NK-92 (cell line): ENCODE results near the gene BCAN.

Experiments used
- DNase-seq: peaks from one replicate; lab custom pipeline; 2025; ENCODE audit not compliant: unreplicated experiment; lab: John Stamatoyannopoulos, UW

BCAN gene

DNA sequence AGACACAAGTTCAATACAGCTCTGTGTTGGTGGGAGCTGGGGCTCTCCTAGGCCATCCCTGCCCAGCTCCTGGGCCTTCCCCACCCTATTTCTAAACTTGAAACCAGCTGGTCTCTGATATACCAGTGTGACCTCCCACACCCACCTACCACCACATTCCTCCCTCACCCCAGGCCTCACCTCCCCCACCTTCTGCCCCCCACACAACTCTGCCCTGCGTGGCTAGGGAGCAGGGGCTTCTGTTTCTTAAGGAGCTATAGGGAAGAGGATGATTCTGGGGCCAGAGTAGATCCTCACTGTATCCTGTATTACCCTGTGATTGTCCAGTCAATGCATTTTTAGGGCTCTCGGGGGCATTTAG lies 18.8 kb downstream of the BCAN start:
- no peak for DNase-seq

DNA sequence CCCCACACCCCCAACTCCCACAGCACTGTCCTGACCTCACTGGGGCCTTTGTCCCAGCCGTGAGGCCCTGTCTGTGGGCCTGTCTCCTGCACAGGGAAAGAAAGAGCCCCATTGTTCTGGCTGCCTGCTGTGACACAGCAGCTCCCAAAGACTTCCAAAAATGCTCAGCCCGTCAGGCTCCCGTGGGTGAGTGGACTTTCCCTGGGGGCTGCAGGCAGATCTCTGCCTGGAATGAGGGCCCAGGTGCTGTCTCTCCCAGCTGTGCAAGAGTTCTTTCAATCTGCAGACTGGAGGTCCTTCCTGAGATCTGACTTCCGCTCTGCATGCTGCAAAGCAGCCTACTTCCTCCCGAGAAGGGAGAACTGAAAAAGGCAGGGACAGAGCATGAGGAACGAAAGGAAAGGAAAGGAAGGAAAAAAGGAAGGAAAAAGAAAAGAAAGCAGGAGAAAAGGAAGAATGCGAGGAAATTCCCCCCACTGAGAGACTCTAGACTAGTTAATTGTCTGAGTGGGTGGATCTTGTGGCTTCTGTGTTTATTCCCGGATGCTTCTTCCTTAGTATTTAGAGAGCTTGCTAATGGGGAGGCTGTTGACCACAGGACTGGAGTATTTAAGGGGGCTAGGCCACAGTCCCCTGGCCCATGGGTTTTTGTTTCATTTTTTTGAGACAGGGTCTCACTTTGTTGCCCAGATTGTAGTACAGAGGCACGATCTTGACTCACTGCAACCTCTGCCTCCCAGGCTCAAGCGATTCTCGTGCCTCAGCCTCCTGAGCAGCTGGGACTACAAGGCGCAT lies 20.3 kb downstream of the BCAN start:
- DNase-seq: no peak

DNA sequence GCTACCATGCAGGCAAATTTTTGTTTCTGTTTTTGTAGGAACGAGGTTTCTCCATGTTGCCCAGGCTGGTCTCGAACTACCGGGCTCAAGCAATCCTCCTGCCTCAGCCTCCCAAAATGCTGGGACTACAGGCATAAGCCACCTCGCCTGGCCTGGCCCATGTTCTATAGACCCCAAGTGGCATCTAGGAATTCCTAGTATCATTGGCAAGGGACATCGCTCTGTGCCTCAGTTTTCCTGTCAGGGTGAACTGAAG lies 20.8 kb downstream of the BCAN start:
- no peak for DNase-seq

DNA sequence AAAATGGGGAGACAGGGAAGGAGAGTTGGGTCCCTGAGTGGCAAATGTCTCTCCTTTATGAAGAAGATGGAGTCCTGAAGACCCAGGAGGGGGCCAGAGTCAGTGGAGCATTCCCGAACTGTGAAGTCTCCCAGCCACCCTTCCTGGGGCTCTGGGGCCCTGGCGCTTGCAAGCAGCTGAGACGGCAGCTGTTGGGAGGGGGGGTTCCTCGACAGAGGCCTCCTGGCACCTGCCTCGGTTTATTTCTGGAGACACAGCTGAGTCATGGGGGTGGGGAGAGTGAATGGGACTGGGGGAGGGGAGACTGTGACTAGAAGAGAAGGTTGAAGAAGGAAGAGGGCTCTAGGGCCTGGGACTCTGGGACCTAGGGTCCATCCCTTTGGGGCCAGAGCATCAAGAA lies 21.3 kb downstream of the BCAN start:
- DNase-seq: no peak

DNA sequence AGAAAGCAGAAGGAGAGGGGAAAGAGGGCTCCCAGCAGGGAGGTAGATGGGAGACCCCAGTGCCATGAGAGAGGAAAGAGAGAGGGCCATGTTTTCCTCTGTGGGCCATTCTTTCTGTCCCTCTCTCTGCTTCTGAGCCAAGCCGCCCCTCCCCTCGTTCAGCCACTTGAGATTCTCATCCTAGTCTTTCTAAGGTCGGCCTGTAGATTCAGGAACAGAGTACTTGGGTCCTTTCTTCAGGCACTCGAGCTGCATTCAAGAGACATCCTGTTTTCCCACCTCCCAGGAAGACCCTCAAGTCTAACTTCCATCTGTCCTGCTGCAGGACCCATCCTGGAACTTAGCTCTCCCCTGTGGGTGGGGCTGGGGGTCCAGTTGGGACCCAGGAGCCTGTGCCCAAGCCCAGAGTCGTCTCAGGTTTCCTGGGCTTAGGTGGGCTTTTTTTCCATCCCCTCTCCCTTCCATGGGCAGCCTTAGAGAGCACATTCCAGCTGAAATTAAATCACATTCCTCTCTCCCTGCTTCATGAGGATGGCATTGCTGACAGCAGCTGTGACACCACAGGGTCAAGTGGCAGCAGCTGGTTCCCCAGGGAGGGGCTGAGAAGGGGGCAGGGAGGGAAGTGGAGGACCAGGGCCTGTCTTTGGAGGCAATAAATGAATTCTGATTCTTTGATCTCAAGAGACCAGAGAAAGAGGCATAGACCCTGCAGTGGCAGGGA lies 22.3 kb downstream of the BCAN start:
- no peak for DNase-seq

DNA sequence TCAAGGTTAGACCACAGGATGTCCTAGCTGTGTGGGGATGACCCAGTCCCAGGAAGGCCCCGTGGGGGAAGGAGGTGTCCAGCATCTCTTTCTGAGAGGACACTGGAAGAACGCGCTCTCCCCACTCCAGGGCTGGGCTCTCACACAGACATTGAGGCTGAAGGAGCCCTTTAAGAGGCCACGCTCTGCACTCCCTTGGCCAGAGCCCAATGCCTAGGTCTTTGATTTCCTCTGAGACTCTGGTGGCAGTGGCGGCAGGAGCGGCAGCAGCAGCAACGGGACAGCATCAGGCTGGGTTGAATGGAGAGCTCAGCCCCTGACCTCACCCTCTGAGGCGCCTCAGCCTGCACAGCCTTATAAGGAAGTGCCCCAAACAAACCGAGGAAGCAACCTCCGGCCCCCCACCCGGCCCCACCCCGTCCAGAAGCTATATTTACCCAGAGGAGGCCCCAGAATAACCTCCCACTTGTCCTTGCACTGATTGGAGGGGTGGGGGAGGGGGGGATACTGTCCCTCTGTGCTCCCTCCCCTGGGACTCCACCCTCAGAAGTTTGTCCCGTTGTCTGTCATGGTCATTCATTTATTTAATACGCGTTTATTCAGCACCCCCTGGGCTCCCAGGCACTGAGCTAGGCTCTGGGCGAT lies 23.0 kb downstream of the BCAN start:
- DNase-seq: no peak

DNA sequence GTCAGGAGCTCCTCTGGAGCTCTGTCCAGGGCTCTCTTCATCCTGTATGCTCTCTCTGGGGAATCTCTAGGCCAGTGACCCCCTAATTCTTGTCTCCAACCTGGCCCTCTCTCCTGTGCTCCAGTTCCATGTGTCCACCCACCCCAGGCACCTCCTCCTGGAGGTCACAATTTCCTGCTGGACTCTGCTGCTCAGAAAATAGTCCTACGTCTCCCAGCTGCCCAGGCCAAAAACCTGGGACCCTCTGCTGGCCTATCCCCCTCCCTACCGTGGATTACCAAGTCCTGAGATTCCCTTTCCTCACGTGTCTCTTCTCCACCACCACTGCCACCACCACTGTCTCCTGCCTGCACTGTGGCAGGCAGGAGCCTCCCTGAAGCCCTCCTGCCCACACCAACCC lies 23.6 kb downstream of the BCAN start:
- no peak for DNase-seq

DNA sequence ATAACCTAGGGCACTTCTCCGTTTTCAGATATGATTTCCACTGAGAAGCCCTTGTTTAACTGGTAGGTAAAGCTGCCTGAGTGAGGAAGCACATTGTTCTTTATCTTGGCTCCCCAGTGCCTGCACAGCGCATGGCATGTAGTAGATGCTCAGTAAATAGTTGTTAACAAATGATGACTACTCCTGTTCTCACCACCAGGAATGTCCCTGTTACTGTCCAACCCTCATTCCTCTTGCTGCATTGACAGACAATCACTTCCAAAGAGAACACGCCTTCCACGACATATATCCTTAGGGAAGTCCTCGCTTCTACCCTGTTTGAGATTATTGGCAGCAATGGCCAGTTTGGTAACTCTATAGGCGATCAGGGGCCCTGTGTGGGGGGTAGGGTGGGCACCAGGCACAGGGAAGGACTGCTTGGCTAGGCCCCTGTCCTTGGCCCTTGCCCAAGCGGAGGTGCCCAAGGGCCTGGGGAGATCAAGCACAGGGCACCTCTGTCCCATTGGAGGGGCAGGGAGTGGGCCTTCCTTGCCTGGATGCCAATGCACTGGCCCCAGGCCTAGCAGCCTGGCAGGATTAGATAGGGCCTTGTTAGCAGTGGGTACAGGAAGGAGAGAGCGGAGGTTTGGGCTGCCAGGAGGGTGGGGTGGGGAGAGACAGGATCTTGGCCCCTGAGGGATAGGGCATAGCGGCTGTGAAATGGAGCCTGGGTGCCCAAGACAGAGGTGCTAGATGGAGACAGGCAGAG lies 25.1 kb downstream of the BCAN start:
- DNase-seq: no peak

DNA sequence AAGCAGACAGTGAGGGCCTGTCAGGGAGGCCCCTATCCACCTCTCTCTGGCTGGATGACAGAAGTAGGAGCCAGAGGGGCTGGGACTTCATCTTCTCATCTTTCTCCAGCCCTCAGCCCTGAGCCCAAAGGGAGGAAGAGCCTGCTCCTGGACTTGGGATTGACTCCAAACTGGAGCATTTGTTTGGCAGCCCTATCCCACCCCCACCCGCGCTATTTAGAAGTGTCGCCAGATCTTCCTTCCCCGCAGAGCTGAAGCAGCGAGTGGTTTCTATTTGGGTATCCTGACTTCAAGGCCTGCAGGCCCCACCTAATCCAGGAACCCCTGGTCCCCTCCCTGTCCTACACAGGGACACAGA lies 25.7 kb downstream of the BCAN start:
- no peak for DNase-seq

DNA sequence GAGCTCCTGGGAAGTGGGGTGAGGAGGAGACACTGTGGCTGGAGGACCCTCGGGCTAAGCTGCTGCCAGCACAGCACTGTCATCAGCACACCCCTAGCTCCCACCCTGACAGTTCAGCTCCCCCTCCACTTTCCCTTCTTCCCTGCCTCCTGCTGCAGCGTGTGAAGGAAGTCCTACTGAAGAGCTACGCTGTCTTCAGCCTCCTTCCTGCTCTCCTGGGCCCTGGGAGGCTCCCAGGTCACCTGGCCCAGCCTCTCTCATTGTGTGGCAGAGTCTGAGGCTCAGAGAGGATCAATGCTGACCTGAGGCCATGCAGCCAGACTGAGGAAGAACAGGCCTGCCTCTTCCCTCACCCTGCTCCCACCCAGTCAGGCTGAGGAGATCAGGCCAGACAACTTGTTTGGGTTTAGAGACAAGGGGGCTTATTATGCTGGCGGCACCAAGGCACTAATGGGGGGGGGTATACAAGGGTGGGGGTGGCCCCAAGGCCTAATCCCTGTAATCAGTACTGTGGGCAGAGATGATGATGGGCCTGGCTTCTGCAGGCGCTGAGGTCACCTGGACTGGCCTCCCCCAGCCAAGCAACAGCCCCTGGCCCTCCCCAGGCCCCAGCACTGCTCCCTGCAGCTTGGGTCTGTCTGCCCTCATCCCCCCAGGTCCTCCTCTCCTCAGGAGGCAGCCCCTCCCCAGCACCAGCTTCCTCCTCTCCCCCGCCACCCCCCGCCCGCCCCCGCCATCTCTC lies 26.2 kb downstream of the BCAN start:
- no peak for DNase-seq

DNA sequence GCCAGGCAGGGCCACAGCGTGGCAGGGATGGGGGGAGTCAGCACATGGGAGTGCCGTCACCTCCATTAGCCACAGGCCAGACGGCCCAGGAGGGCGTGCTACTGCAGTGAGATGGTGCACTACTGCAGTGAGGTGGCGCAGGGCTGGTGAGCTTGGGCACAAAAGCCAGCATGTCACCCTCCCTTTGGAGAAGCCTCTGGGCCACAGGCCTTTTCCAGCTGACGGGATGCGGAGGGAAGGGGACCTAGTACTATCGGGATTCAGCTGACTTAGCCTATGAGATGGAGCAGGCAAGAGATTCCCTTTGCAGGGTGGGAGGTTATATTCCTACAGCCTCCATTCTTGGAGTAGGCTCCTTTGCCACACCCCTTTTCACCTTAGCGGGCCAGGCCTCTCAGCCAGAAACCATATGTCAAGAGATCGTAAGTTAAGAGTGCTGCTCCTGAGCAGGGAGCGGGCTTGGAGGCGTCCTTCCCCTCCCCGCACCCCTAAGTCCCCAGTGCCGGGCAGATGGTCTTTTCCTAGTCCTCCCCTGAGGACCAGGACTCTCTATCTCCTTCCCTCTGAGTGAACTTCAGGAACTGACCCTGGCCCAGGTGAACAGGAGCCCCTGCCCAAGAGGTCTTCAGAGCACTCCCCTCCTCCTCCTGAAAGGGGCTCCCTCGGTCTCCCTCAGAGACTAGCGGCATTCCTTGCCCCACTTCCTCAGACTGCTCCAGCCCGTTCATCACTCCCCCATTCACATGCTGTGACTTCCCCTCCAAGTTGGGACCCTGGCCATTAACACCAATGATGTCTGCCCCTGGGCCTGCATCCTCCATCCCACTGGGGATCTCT lies 27.1 kb downstream of the BCAN start:
- no peak for DNase-seq

DNA sequence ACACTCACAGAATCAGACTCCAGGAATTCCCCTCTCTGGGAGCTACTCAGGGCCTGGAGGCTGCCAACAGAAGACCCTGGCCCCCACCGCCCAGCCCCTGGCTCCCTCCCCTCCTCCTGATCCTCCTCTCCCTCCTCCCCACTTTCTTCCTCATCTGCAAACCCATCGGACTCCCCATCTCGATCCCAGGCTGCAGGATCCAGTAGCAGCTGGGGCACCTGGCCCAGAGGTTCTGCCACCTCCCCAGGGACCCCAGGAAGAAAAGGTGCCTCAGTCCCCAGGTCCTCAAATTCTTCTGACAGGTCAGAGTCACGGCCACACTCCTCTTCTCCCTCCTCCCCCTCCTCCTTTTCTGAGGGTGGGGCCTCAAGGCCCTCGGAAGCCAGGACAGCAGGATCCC lies 27.9 kb downstream of the BCAN start:
- DNase-seq: no peak

DNA sequence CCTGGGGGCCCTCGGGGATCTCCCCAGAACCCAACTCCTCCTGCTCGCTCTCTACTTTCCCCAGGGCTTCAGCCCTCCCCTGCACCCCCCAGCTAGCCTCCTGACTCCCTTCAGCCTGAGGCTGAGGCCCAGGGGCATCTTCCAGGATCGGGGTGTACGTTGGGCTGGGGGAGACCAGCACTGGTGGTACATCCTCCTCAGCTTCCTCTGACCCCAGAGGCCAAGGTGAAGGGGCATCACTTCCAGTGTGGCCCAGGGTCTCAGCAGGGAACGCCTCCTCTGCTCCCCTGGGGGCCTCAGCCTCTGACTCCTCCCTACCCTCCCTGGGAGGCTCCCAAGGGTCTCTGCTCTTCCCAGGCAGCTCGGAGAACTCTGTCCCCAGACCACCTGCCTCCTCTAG lies 28.4 kb downstream of the BCAN start:
- DNase-seq: no peak

DNA sequence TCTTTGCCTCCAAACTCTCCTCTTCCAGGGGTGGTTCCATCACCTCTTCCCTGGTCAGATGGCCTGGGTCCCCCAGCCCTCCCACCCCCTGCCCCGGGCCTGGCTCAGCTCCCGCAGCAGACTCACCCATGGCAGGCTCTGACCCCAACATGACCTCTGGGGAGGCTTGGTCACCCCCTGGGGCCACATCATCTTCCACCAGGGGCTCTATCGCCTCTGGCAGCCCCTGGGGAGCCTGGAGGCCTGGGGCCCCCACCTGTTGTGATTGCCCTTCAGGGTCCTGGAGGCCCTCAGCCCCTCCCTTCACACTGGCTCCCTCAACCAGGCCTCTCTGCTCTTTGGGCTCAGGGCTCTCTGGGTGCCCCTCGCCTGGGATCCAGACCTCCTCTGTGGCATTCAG lies 28.9 kb downstream of the BCAN start:
- DNase-seq: no peak

DNA sequence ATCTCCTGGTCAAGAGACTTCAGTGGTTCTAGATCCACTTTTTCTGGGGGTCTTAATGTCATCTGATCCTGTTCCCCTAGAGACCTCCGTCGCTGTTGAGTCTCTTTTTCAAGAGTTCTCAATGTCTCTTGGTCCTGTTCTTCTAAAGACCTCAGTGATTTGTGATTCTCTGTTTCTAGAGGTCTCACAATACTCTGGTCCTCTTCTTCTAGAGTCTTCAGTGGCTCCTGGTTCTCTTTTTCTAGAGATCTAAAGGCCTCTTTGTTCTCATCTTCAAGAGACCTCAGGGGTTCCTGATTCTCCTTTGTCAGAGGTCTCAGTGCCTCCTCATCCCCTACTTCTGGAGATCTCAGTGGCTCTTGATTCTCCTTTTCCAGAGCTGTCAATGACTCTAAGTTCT lies 29.9 kb downstream of the BCAN start:
- no peak for DNase-seq

DNA sequence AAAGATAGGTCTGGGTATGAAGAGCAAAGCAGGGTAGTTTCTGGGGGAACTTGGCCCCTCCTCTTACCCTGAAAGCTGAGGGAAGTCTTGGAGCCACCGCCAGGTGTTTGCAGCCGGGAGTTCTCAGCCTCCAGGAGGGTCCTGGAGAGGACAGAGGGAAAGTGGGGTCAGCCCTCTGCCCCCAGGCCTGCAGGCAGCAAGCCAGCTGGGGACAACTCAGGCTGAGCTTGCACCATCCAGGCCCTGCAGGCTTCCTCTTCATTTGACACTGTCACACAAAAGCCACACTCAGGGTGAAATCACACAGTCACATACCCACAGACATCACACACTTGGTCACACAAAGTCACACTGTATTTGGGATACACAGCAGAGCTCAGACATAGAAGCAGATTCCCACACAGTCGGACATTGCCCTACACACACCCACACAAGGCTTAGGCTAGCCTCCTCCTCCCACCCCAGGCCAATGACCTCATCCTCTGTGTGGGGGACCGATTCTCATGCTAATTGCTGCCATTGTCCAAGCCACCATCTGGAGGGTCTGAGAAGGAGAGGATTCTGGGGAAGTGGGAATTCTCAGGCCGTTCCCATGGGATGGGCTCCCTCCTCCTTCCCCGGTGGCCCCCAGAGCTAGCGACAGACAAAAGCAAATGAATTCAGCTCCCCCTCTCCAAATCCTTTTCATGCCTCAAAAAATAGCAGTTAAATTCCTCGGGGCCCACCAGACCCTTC lies 31.6 kb downstream of the BCAN start:
- no peak for DNase-seq

DNA sequence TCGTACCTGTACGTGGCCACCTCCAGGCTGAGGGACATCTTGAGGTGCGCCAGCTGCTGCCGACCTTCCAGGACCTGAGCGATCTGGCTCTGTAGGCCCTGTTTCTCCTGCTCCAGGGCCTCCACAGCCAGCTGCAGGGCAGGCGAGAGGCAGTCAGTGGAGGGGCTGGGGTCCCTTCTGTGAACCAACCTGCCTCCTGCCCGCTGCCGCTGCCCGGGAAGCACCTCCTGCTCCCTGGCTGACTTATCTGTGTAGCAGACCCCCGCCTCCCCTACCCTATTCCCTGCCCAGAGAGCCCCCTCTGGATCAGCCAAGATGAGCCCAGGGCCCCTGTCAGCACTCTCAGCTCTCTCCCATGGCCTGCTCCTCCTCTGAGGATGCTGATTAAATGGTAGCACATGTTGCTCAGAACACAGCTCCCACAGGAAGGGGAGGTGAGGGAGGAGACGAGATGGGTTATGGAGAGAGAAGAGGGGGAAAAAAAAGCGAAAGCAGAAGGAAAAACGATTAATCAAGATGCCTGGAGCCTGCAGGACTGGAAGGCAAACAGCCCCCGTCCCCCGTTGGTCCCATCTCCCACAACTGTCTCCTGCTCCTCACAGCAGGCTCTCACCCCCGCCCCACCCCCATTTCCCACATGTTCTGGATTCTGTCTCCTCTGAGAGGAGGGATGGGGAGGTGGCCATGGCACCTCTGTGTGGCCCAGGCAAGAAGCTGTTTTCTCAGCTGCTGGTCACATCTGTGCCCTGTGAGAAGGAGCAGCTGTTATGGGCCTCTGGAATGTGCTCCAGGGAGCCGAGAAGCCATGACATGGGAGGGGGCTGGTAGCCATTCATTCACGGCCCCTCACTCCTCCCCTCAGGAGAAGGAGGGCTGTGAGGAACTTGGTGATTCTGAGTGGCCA lies 33.5 kb downstream of the BCAN start:
- no peak for DNase-seq

DNA sequence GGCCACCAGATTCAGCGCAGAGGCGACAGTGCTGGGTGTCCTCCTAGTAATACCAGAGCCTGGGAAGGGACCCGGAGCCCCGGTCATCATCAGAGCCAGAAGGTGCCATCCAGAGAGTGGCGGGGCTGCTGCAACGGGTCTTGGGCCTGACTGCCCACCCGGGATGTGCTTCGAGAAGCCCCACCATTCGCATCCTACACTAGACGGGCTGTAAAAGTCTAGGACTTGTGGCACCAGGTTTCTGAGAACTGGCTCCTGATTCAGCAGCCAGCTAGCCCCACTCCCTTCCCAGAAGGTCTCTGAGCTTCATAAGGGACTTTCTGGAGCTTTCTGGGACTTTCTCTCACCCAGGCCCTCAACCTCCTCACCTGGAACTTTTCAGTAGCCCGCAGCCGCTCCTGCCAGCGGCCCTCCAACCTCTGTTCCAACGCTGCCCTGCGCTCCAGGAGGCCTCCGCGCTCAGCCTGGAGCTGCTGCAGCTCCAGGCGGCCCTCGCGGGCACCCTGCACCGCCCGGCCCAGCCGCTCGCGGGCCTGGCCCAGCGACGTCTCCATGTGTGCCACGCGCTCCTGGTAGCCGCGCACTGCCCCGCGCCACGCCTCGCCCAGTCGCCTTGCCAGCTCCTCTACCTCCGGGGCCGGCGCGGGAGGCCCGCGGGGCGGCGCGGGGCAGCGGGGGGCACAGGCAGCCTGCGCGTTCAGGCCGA lies 34.4 kb downstream of the BCAN start:
- no peak for DNase-seq
